H9 (cell line): ENCODE results near the gene RND3. TPM values are rescaled to one million over a fixed set of nuclear protein-coding genes. Genes with fewer than 3 reads are reported as not detected.

Source experiments
- DNase-seq: peaks from one replicate; pipeline ENCODE4 v3.0.0-alpha.2; 2017
- H2AFZ ChIP-seq: one replicate; pipeline ENCODE4 v1.6.1; 2013; ENCODE audit warnings: mild to moderate bottlenecking, low read length, control low read depth, moderate library complexity
- H2AK5ac ChIP-seq: 2 replicates; pipeline ENCODE4 v1.6.1; 2013; ENCODE audit warnings: low read length, control low read depth, mixed read lengths; ENCODE audit not compliant: insufficient read length
- H2BK120ac ChIP-seq: one replicate; pipeline ENCODE4 v1.6.1; 2013; ENCODE audit warnings: low read depth, mild to moderate bottlenecking, low read length, control low read depth, inconsistent platforms; ENCODE audit not compliant: poor library complexity, severe bottlenecking
- H2BK12ac ChIP-seq: 2 replicates; pipeline ENCODE4 v1.6.1; 2013; ENCODE audit warnings: low read length, control low read depth, mixed read lengths, low read depth; ENCODE audit not compliant: insufficient read length
- H2BK15ac ChIP-seq: 2 replicates; pipeline ENCODE4 v1.6.1; 2013; ENCODE audit warnings: low read depth, low read length, control low read depth
- H2BK20ac ChIP-seq: one replicate; pipeline ENCODE4 v1.6.1; 2013; ENCODE audit warnings: low read depth, mild to moderate bottlenecking, low read length, control low read depth, inconsistent platforms; ENCODE audit not compliant: poor library complexity, severe bottlenecking
- H2BK5ac ChIP-seq: 2 replicates; pipeline ENCODE4 v1.6.1; 2013; ENCODE audit warnings: low read length, control low read depth, mixed read lengths; ENCODE audit not compliant: insufficient read length
- H3K14ac ChIP-seq: 2 replicates; pipeline ENCODE4 v1.6.1; 2013; ENCODE audit warnings: low read length, control low read depth; ENCODE audit not compliant: insufficient read depth
- H3K18ac ChIP-seq: 2 replicates; pipeline ENCODE4 v1.6.1; 2013; ENCODE audit warnings: low read depth, mild to moderate bottlenecking, mixed read lengths, low read length, control low read depth; ENCODE audit not compliant: insufficient read length
- H3K23ac ChIP-seq: 2 replicates; pipeline ENCODE4 v1.6.1; 2013; ENCODE audit warnings: low read length, control low read depth, mixed read lengths, low read depth; ENCODE audit not compliant: insufficient read length
- H3K23me2 ChIP-seq: 2 replicates; pipeline ENCODE4 v1.6.1; 2013; ENCODE audit warnings: low read depth, mild to moderate bottlenecking, mixed read lengths, low read length, control low read depth; ENCODE audit not compliant: insufficient read length, poor library complexity, severe bottlenecking
- H3K27ac ChIP-seq: 2 replicates; pipeline ENCODE4 v1.5.1; 2013; ENCODE audit warnings: low read length, control low read depth, mixed read lengths, low read depth; ENCODE audit not compliant: insufficient read length
- H3K27me3 ChIP-seq: 2 replicates; pipeline ENCODE4 v1.6.1; 2013; ENCODE audit warnings: low read length, control low read depth, inconsistent platforms; ENCODE audit not compliant: insufficient read depth
- H3K4ac ChIP-seq: 2 replicates; pipeline ENCODE4 v1.6.1; 2013; ENCODE audit warnings: low read depth, mild to moderate bottlenecking, control low read depth, inconsistent platforms, low read length, moderate library complexity
- H3K4me1 ChIP-seq: 2 replicates; pipeline ENCODE4 v1.6.1; 2013; ENCODE audit warnings: low read length, control low read depth, inconsistent platforms; ENCODE audit not compliant: insufficient read depth
- H3K4me2 ChIP-seq: 2 replicates; pipeline ENCODE4 v1.6.1; 2013; ENCODE audit warnings: low read length, control low read depth, mixed read lengths; ENCODE audit not compliant: insufficient read length, insufficient read depth
- H3K56ac ChIP-seq: 2 replicates; pipeline ENCODE4 v1.6.1; 2013; ENCODE audit warnings: low read depth, mild to moderate bottlenecking, mixed read lengths, low read length, control low read depth; ENCODE audit not compliant: insufficient read length
- H3K79me1 ChIP-seq: 2 replicates; pipeline ENCODE4 v1.6.1; 2013; ENCODE audit warnings: low read depth, mild to moderate bottlenecking, moderate library complexity, low read length, control low read depth, inconsistent platforms; ENCODE audit not compliant: insufficient read depth, poor library complexity, severe bottlenecking
- H3K79me2 ChIP-seq: 2 replicates; pipeline ENCODE4 v1.6.1; 2013; ENCODE audit warnings: low read length, control low read depth, inconsistent platforms; ENCODE audit not compliant: insufficient read depth
- H3K9ac ChIP-seq: 2 replicates; pipeline ENCODE4 v1.6.1; 2013; ENCODE audit warnings: low read length, control low read depth, mixed read lengths; ENCODE audit not compliant: insufficient read length; ENCODE audit errors: extremely low read depth
- H3K9me3 ChIP-seq: one replicate; pipeline ENCODE4 v1.6.1; 2013; ENCODE audit warnings: low read depth, low read length, inconsistent platforms; ENCODE audit not compliant: control insufficient read depth
- H3T11ph ChIP-seq: one replicate; pipeline ENCODE4 v1.6.1; 2013; ENCODE audit warnings: mild to moderate bottlenecking, low read length, control low read depth, inconsistent platforms
- H4K20me1 ChIP-seq: one replicate; pipeline ENCODE4 v1.6.1; 2013; ENCODE audit not compliant: control insufficient read depth, insufficient read length, insufficient read depth
- H4K5ac ChIP-seq: 2 replicates; pipeline ENCODE4 v1.6.1; 2013; ENCODE audit warnings: low read depth, mild to moderate bottlenecking, mixed read lengths, low read length, control low read depth; ENCODE audit not compliant: insufficient read length
- H4K8ac ChIP-seq: replicated peaks from 2 replicates; pipeline ENCODE4 v1.6.1; 2013; ENCODE audit warnings: low read length, control low read depth, mixed read lengths, low read depth; ENCODE audit not compliant: insufficient read length
- H4K91ac ChIP-seq: 2 replicates; pipeline ENCODE4 v1.6.1; 2013; ENCODE audit warnings: low read depth, mild to moderate bottlenecking, moderate library complexity, mixed read lengths, low read length, control low read depth; ENCODE audit not compliant: insufficient read length
- H3K27ac Mint-ChIP-seq, 3 experiments: 2 replicates in 2 of 3; 3 replicates in 1 of 3; pipeline ENCODE4 v1.8.0; 2020 to 2021; ENCODE audit warnings: mixed read lengths in 3 of 3, mild to moderate bottlenecking in 1 of 3, moderate library complexity in 1 of 3
- H3K27me3 Mint-ChIP-seq: 2 replicates; pipeline ENCODE4 v1.8.0; 2021; ENCODE audit warnings: low read depth, mild to moderate bottlenecking, moderate library complexity, mixed read lengths
- H3K36me3 Mint-ChIP-seq, 3 experiments: 2 replicates in 2 of 3; 3 replicates in 1 of 3; pipeline ENCODE4 v1.8.0; 2020 to 2021; ENCODE audit warnings: low read depth in 3 of 3, mixed read lengths in 3 of 3; ENCODE audit not compliant: insufficient read depth in 1 of 3
- H3K4me1 Mint-ChIP-seq, 2 experiments: 2 replicates each; pipeline ENCODE4 v1.8.0; 2020; ENCODE audit warnings: mixed read lengths in 2 of 2
- H3K4me3 Mint-ChIP-seq, 2 experiments: 2 replicates in 1 of 2; 3 replicates in 1 of 2; pipeline ENCODE4 v1.8.0; 2020 to 2021; ENCODE audit warnings: mild to moderate bottlenecking in 2 of 2, mixed read lengths in 2 of 2, moderate library complexity in 1 of 2
- H3K9me3 Mint-ChIP-seq, 2 experiments: 2 replicates in 1 of 2; 3 replicates in 1 of 2; pipeline ENCODE4 v1.8.0; 2020; ENCODE audit warnings: mild to moderate bottlenecking in 2 of 2, mixed read lengths in 2 of 2, moderate library complexity in 1 of 2
- WGBS: extraction: QIAGEN DNeasy Blood & Tissue Kit; methylation state at CpG from one replicate; pipeline ENCODE4 v1.1.7; 2013; ENCODE audit warnings: missing lambda C conversion rate, low lambda C conversion rate, mixed read lengths; ENCODE audit not compliant: insufficient read length; ENCODE audit errors: extremely low coverage; 5-methylcytosine and 5-hydroxymethylcytosine counted together
- total RNA-seq: library from RNA; stranded (reverse); gene quantifications from 2 replicates; pipeline ENCODE4 v1.2.1, GENCODE V29; 2021
- TF ChIP-seq, protein P1 (sequence below): fragments of 200-600 bp; sonication (generic); conservative IDR thresholded peaks from 3 replicates; pipeline ENCODE4 v1.8.0; 2021; ENCODE audit warnings: antibody characterized with exemption, mild to moderate bottlenecking

The RND3 gene
- total RNA-seq, 1 experiment from 2014 or later, result 62.6 TPM

DNA sequence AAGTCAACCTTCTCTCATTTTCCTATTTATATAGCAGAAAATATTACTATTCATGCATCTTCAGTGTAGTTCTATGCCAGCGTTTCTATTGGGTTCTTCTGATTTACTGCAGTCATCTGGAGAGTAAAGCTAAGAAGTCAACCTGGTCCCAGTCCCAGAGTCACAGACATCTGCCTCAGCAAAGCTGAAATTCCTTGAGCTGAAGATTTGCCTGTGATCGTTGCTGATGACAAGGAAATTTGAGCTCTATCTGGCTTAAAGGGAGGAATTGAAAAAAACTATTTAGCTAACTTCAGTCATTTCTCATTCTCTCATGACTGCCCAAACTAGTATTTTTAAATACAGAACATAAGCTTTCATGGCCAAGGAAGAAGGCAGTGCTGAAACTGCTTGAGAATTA is 45.7 kb downstream of the RND3 start:
- no peak overlapping the region for H3K18ac ChIP-seq
- Mint-ChIP-seq H3K4me1 (no peaks in the 10 kb centered on the region), H3K9me3 (no peaks in the 10 kb centered on the region; a peak in 2 of 5 replicates), H3K27ac (no peak overlapping the region), H3K27me3 (no peaks in the 10 kb centered on the region), H3K36me3 (peaks cover 0 to 4% (median 0%) of the 10 kb centered on the region in 3 experiments; a peak in 1 of 7 replicates), H3K4me3 (no peak overlapping the region)
- H2BK20ac ChIP-seq, result no peak overlapping the region
- no peak overlapping the region for H3K4me2 ChIP-seq
- no peak overlapping the region for H4K8ac ChIP-seq
- no peak overlapping the region for H3K4ac ChIP-seq
- H3K27me3 ChIP-seq, result no peaks in the 10 kb centered on the region
- no peak overlapping the region for H3K56ac ChIP-seq
- H2AFZ ChIP-seq, result no peak overlapping the region
- H3K23ac ChIP-seq, result no peak overlapping the region
- H3K9ac ChIP-seq, result no peak overlapping the region
- H3T11ph ChIP-seq, result no peak overlapping the region
- H3K79me2 ChIP-seq, result no peaks in the 10 kb centered on the region
- no peak overlapping the region for H3K14ac ChIP-seq
- H4K20me1 ChIP-seq, result no peaks in the 10 kb centered on the region
- no peaks in the 10 kb centered on the region for H3K4me1 ChIP-seq
- no peak overlapping the region for H3K27ac ChIP-seq
- H3K9me3 ChIP-seq, result no peaks in the 10 kb centered on the region
- no peaks in the 10 kb centered on the region for H3K79me1 ChIP-seq
- H2AK5ac ChIP-seq, result no peak overlapping the region
- WGBS, result no CpG with 5 or more reads among the region's 2 CpGs
- H4K91ac ChIP-seq, result no peak overlapping the region
- no peak overlapping the region for H4K5ac ChIP-seq
- TF ChIP-seq, protein P1, sequence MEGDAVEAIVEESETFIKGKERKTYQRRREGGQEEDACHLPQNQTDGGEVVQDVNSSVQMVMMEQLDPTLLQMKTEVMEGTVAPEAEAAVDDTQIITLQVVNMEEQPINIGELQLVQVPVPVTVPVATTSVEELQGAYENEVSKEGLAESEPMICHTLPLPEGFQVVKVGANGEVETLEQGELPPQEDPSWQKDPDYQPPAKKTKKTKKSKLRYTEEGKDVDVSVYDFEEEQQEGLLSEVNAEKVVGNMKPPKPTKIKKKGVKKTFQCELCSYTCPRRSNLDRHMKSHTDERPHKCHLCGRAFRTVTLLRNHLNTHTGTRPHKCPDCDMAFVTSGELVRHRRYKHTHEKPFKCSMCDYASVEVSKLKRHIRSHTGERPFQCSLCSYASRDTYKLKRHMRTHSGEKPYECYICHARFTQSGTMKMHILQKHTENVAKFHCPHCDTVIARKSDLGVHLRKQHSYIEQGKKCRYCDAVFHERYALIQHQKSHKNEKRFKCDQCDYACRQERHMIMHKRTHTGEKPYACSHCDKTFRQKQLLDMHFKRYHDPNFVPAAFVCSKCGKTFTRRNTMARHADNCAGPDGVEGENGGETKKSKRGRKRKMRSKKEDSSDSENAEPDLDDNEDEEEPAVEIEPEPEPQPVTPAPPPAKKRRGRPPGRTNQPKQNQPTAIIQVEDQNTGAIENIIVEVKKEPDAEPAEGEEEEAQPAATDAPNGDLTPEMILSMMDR, result no peak
- no peak overlapping the region for H2BK120ac ChIP-seq
- DNase-seq, result no peak
- no peak overlapping the region for H2BK12ac ChIP-seq
- H2BK15ac ChIP-seq, result no peak overlapping the region
- no peaks in the 10 kb centered on the region for H3K23me2 ChIP-seq
- H2BK5ac ChIP-seq, result no peak overlapping the region
